SK-N-SH treated with all-trans-retinoic acid at 6 μM for 48 hours (cell line): ENCODE results near the gene CPVL.

ENCODE experiments used
- CSRNP3 ChIP-seq: fragments of 250-450 bp; sonication (Bioruptor Pico); IDR thresholded peaks from 2 replicates; pipeline ENCODE4 v1.5.1; 2021; ENCODE audit warnings: mild to moderate bottlenecking, moderate library complexity
- RARB ChIP-seq: fragments of 250-450 bp; sonication (Bioruptor Pico); IDR thresholded peaks from 2 replicates; pipeline ENCODE4 v1.8.0; 2021; ENCODE audit warnings: mild to moderate bottlenecking, moderate library complexity
- TOX ChIP-seq: fragments of 250-450 bp; sonication (Bioruptor Pico); IDR thresholded peaks from 2 replicates; pipeline ENCODE4 v1.8.0; 2021; ENCODE audit warnings: mild to moderate bottlenecking, moderate library complexity, borderline replicate concordance
- ZFP30 ChIP-seq: fragments of 450-650 bp; formaldehyde crosslinking; IDR thresholded peaks from 2 replicates; pipeline ENCODE4 v1.5.0; 2022; ENCODE audit warnings: mild to moderate bottlenecking, moderate library complexity

- no peak for TF ChIP-seq TOX (CRISPR knock-in tag)
- no peak for TF ChIP-seq ZFP30 (CRISPR knock-in tag)
- TF ChIP-seq CSRNP3 (CRISPR knock-in tag): no peak
- TF ChIP-seq RARB (CRISPR knock-in tag): no peak
These were observed 156.9 kb downstream of the CPVL start for GRCh38 chr7:28989211-28989980.
